ENCODE measurements around the gene COTL1. TPM values are rescaled to one million over a fixed set of nuclear protein-coding genes. Genes with fewer than 3 reads are reported as not detected.

COTL1 gene
- total and polyA plus RNA-seq, 2 of the 13 experiments (the other 11 are each of a cell fraction or from before 2014, with no cell fraction given) = 8.7 to 16.9 TPM

GRCh38 chr16:84638231-84638806 lies 20.4 kb upstream of the COTL1 start (continued):
- no peak for TF ChIP-seq GPBP1L1 (CRISPR knock-in tag; IDR thresholded peaks at IDR 0.05)
- peak; percentile 38; the same call in 1 of the 2 replicates for TF ChIP-seq MYC (CRISPR knock-in tag; IDR thresholded peaks at IDR 0.05; ENCODE audit: borderline replicate concordance)
- TF ChIP-seq ZNF773 (CRISPR knock-in tag; IDR thresholded peaks at IDR 0.05; ENCODE audit: borderline replicate concordance) = no peak
- TF ChIP-seq SRSF1 (optimal IDR thresholded peaks at IDR 0.05; ENCODE audit: low read depth, low read length) = no peak
- no peak for TF ChIP-seq HHEX (CRISPR knock-in tag; IDR thresholded peaks at IDR 0.05)
- no peak for TF ChIP-seq RFX1 (IDR thresholded peaks at IDR 0.05)
- TF ChIP-seq ZNF770 (CRISPR knock-in tag; IDR thresholded peaks at IDR 0.05) = no peak
- TF ChIP-seq DMAP1 (CRISPR knock-in tag; IDR thresholded peaks at IDR 0.05) = no peak
- TF ChIP-seq FOXO1 (CRISPR knock-in tag; IDR thresholded peaks at IDR 0.05) = no peak
- no peak for TF ChIP-seq ZNF180 (CRISPR knock-in tag; IDR thresholded peaks at IDR 0.05; ENCODE audit: borderline replicate concordance, low read depth)
- no peak; the same call in 1 of the 2 replicates for TF ChIP-seq ZBTB26 (CRISPR knock-in tag; IDR thresholded peaks at IDR 0.05; ENCODE audit: borderline replicate concordance)
- TF ChIP-seq ZNF749 (CRISPR knock-in tag; IDR thresholded peaks at IDR 0.05; ENCODE audit: borderline replicate concordance) = no peak
- TF ChIP-seq ZNF484 (CRISPR knock-in tag; IDR thresholded peaks at IDR 0.05; ENCODE audit: borderline replicate concordance, low read depth) = no peak
- TF ChIP-seq HNRNPK (IDR thresholded peaks at IDR 0.05; ENCODE audit: low read depth, low read length, poor library complexity, severe bottlenecking) = no peak
- TF ChIP-seq ZNF138 (CRISPR knock-in tag; IDR thresholded peaks at IDR 0.05; ENCODE audit: low read depth) = no peak
- no peak for TF ChIP-seq CENPX (CRISPR knock-in tag; IDR thresholded peaks at IDR 0.05)
- TF ChIP-seq ZNF143 (CRISPR knock-in tag; IDR thresholded peaks at IDR 0.05) = no peak
- no peak for TF ChIP-seq NONO (IDR thresholded peaks at IDR 0.05)
- no peak for TF ChIP-seq NONO (CRISPR knock-in tag; conservative IDR thresholded peaks at IDR 0.05)
- no peak for TF ChIP-seq ZIK1 (CRISPR knock-in tag; IDR thresholded peaks at IDR 0.05; ENCODE audit: borderline replicate concordance, low read depth)
- no peak for TF ChIP-seq NAIF1 (CRISPR knock-in tag; IDR thresholded peaks at IDR 0.05; ENCODE audit: borderline replicate concordance)
- TF ChIP-seq ZNF430 (CRISPR knock-in tag; IDR thresholded peaks at IDR 0.05) = no peak
- no peak for TF ChIP-seq BATF2 (CRISPR knock-in tag; IDR thresholded peaks at IDR 0.05)
- no peak for TF ChIP-seq ZNF567 (CRISPR knock-in tag; IDR thresholded peaks at IDR 0.05; ENCODE audit: borderline replicate concordance)
- TF ChIP-seq SNAPC2 (CRISPR knock-in tag; IDR thresholded peaks at IDR 0.05) = no peak
- no peak for TF ChIP-seq EED (CRISPR knock-in tag; IDR thresholded peaks at IDR 0.05)
- peak; percentile 60; the same call in 1 of the 2 replicates for TF ChIP-seq MAX (IDR thresholded peaks at IDR 0.05)
- no peak for TF ChIP-seq ZEB1 (IDR thresholded peaks at IDR 0.05; ENCODE audit: insufficient replicate concordance, low read depth)
